ENCODE results near the gene CAST.
A peak's percentile ranks its signal among the peaks of the same experiment; 100 is the strongest.

Gene CAST

DNA sequence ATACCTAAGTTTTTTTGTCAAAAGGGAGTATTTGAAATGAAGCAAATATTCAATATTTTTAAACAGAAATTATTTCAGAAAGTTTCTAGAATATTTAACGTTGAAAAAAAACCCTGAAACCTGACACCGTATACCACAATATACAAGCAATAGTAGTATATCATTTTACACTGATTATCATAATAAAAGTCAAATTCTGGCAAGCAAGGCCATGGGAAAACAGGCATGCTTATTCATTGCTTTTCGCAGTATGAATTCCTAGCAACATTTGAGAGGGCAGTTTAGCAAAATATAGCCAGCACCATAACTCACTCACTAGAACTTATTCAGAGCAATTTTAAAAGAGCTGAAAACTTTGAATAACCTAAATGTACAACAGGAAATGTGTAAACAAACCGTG, 99.4 kb downstream of the CAST start:
- Mint-ChIP-seq H3K27me3 (no peaks in the 10 kb centered on the region), H3K4me3 (no peak overlapping the region), H3K4me1 (ENCODE audit: low read depth) (no peaks in the 10 kb centered on the region), H3K9me3 (no peaks in the 10 kb centered on the region), H3K27ac (no peak overlapping the region), H3K36me3 (ENCODE audit: low read depth) (peaks cover 80% of the 10 kb centered on the region)
- intact Hi-C loops (cut with micrococcal nuclease), result loop anchor here (5.0 to 10.0 kb wide), 3 partner anchors 36 to 1257 kb away; no protein-coding TSS in a partner anchor

DNA sequence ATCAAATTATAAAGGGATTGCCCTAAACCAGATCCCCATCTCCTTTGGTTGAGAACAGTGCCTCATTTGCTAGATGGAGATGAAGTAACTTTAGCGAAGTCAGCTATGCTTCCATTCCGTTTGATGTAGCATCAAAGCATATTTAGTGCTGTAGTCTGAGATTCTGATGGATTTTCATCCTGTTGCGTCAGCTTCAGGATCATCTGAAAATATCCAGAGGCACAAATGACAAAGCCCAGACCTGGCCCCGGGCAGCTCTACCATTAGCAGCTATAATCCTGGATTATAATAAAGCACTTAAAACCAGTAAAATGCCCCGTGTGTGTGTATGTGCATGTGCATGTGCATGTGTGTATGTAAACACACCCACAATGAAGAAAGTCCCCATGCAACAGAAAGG, 100.8 kb downstream of the CAST start:
- no peaks in the 10 kb centered on the region for H3K4me1 Mint-ChIP-seq (ENCODE audit: low read depth)
- no peaks in the 10 kb centered on the region for H3K9me3 Mint-ChIP-seq
- H3K4me3 Mint-ChIP-seq, result no peak overlapping the region
- H3K27ac Mint-ChIP-seq, result no peak overlapping the region
- peaks cover 80% of the 10 kb centered on the region for H3K36me3 Mint-ChIP-seq (ENCODE audit: low read depth)
- H3K27me3 Mint-ChIP-seq, result no peaks in the 10 kb centered on the region
- intact Hi-C loops (cut with micrococcal nuclease), result loop anchor here (5.0 to 10.0 kb wide), 3 partner anchors 34 to 1258 kb away; no protein-coding TSS in a partner anchor

DNA sequence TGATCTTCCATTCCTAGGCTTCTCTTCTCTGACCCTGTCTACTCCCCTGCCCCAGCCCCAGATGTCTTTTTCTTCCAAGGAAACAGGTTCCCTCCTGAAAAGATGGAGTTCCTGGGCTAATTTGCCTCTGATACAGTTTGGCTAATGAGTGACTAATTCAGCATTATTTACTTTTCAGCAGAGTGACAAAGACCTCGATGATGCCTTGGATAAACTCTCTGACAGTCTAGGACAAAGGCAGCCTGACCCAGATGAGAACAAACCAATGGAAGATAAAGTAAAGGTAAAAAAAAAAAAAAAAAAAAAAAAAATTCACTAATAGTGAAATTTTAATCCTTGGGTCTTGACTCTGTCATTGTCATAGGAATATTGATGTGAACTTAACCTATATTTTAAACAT, 102.9 kb downstream of the CAST start:
- H3K36me3 Mint-ChIP-seq (ENCODE audit: low read depth), result peaks cover 87% of the 10 kb centered on the region
- intact Hi-C loops (cut with micrococcal nuclease), result loop anchor here (10.0 kb wide), 2 partner anchors 240 to 1260 kb away; no protein-coding TSS in a partner anchor
- H3K9me3 Mint-ChIP-seq, result no peaks in the 10 kb centered on the region

DNA sequence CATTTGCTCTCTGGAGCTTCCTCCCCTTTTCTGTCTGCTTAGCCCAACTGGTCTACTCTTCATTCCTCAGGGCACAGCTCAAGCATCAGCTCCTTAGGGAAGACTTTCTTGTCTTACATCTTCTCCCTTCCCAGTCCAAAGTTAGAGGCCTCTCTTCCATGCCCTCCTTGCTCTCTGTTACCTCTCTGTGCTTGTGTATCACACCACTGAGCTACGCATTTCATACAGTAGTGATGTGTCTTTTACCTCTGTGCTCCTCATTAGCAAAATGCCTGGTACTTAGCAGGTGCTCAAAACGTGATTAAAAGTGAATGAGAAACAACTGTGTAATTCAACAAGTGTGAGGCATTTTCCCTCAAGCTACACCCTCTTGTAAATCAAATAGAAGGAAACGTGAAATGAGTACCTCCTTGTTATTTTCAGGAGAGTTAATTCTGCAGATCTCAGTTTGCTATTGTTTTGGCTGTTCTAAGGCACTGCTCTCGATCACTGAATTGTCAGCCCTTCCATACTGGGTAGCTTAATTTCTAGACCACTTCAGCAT, 106.6 kb downstream of the CAST start:
- intact Hi-C loops (cut with micrococcal nuclease), result loop anchor here (10.0 kb wide), 2 partner anchors 236 to 1264 kb away; no protein-coding TSS in a partner anchor
- Mint-ChIP-seq H3K36me3 (ENCODE audit: low read depth) (peaks cover 94% of the 10 kb centered on the region), H3K27me3 (no peaks in the 10 kb centered on the region), H3K27ac (no peak overlapping the region), H3K4me3 (no peak overlapping the region), H3K4me1 (ENCODE audit: low read depth) (no peaks in the 10 kb centered on the region), H3K9me3 (no peaks in the 10 kb centered on the region)

More for the DNA sequence above, 102.9 kb downstream of the CAST start:
- Mint-ChIP-seq H3K4me3 (no peak overlapping the region), H3K4me1 (ENCODE audit: low read depth) (no peaks in the 10 kb centered on the region), H3K27me3 (no peaks in the 10 kb centered on the region), H3K27ac (peak overlapping the region; percentile 12)

GRCh38 chr5:96771395-96771794, 109.2 kb downstream of the CAST start:
- H3K4me1 Mint-ChIP-seq (ENCODE audit: low read depth), result no peaks in the 10 kb centered on the region
- no peak overlapping the region for H3K4me3 Mint-ChIP-seq
- no peaks in the 10 kb centered on the region for H3K9me3 Mint-ChIP-seq
- intact Hi-C loops (cut with micrococcal nuclease), result no loop called here
- no peak overlapping the region for H3K27ac Mint-ChIP-seq
- no peaks in the 10 kb centered on the region for H3K27me3 Mint-ChIP-seq
- H3K36me3 Mint-ChIP-seq (ENCODE audit: low read depth), result peaks cover 90% of the 10 kb centered on the region

- H3K9me3 Mint-ChIP-seq, result no peaks in the 10 kb centered on the region
- H3K36me3 Mint-ChIP-seq (ENCODE audit: low read depth), result peaks cover 87% of the 10 kb centered on the region
- H3K27ac Mint-ChIP-seq, result no peak overlapping the region
- intact Hi-C loops (cut with micrococcal nuclease), result no loop called here
- no peak overlapping the region for H3K4me3 Mint-ChIP-seq
- H3K27me3 Mint-ChIP-seq, result no peaks in the 10 kb centered on the region
- H3K4me1 Mint-ChIP-seq (ENCODE audit: low read depth), result no peaks in the 10 kb centered on the region
Observed at GRCh38 chr5:96772111-96772510, 109.9 kb downstream of the CAST start.

DNA sequence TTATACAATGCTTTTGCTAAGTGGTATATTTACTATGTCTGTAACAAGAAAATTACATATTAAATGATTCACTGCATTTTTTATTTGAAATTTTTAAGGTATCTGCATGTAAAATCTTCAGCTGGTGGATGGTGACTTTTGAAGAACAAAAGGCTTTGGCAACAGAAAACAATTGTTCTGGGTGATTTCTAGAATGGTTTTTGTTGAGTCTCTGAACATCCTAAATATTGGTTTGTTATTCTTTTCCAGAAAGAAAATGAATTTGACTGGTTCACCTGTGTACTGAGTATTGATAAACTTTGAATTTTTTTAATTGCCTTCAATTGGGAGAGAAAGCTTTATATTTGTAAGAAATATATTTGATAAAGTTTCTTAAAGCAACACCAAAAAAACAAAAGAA, 110.4 kb downstream of the CAST start:
- H3K27ac Mint-ChIP-seq, result no peak overlapping the region
- peaks cover 87% of the 10 kb centered on the region for H3K36me3 Mint-ChIP-seq (ENCODE audit: low read depth)
- no peaks in the 10 kb centered on the region for H3K27me3 Mint-ChIP-seq
- intact Hi-C loops (cut with micrococcal nuclease), result no loop called here
- no peaks in the 10 kb centered on the region for H3K4me1 Mint-ChIP-seq (ENCODE audit: low read depth)
- no peak overlapping the region for H3K4me3 Mint-ChIP-seq
- no peaks in the 10 kb centered on the region for H3K9me3 Mint-ChIP-seq

DNA sequence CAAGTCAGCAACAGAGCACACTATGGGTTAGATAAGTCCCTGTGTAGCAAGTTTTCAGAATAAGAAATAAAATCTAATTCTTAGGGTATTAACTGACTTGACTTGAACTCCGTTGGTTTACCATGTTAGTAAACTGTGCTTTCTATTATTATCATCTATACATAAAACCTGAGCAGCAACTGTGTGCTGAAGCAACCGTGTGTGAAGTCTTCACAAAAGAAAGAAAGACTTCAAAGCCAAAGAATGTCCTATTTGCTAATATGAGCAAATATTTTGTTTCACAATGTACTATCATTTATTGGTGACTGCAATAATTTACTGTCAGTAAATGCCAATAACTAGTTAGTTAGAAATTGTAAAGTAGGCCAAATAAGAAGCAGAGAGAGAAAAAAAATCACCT, 112.9 kb downstream of the CAST start:
- Mint-ChIP-seq H3K4me3 (no peak overlapping the region), H3K36me3 (ENCODE audit: low read depth) (peaks cover 87% of the 10 kb centered on the region), H3K9me3 (no peaks in the 10 kb centered on the region), H3K4me1 (ENCODE audit: low read depth) (no peaks in the 10 kb centered on the region), H3K27me3 (no peaks in the 10 kb centered on the region), H3K27ac (no peak overlapping the region)
- intact Hi-C loops (cut with micrococcal nuclease), result no loop called here

DNA sequence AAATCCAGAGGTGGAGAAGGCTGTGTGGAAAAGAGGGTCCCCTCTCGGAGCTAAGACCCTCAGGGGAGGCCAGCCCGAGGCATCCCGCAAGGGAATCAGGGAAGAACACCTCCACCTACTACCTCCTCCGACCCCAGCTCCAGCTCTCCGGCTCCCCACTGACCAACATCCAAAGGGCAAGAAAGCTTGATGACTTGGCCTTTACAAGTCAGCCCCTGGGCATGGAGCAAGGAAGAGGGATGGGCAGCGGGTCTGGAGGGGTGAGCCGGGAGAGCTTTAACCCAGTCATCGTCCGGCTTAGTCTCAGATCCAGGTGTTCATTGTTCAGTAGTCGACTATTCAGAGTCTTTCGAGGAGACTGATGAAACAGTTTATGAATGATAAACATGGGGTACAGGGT, 113.5 kb downstream of the CAST start:
- H3K36me3 Mint-ChIP-seq (ENCODE audit: low read depth), result peaks cover 88% of the 10 kb centered on the region
- H3K4me3 Mint-ChIP-seq, result no peak overlapping the region
- intact Hi-C loops (cut with micrococcal nuclease), result no loop called here
- no peak overlapping the region for H3K27ac Mint-ChIP-seq
- H3K4me1 Mint-ChIP-seq (ENCODE audit: low read depth), result no peaks in the 10 kb centered on the region
- H3K9me3 Mint-ChIP-seq, result no peaks in the 10 kb centered on the region
- no peaks in the 10 kb centered on the region for H3K27me3 Mint-ChIP-seq

GRCh38 chr5:96776621-96777020, 114.4 kb downstream of the CAST start:
- Mint-ChIP-seq H3K36me3 (ENCODE audit: low read depth) (peaks cover 90% of the 10 kb centered on the region), H3K27ac (no peak overlapping the region)
- intact Hi-C loops (cut with micrococcal nuclease), result no loop called here

GRCh38 chr5:96778409-96778808, 116.2 kb downstream of the CAST start:
- peak overlapping the region; percentile 16 for H3K27ac Mint-ChIP-seq
- H3K4me1 Mint-ChIP-seq (ENCODE audit: low read depth), result no peaks in the 10 kb centered on the region
- H3K27me3 Mint-ChIP-seq, result no peaks in the 10 kb centered on the region
- H3K9me3 Mint-ChIP-seq, result no peaks in the 10 kb centered on the region
- intact Hi-C loops (cut with micrococcal nuclease), result no loop called here
- H3K4me3 Mint-ChIP-seq, result no peak overlapping the region
- peaks cover 92% of the 10 kb centered on the region for H3K36me3 Mint-ChIP-seq (ENCODE audit: low read depth)

More at GRCh38 chr5:96776621-96777020, 114.4 kb downstream of the CAST start:
- Mint-ChIP-seq H3K4me1 (ENCODE audit: low read depth) (no peaks in the 10 kb centered on the region), H3K27me3 (no peaks in the 10 kb centered on the region), H3K9me3 (no peaks in the 10 kb centered on the region), H3K4me3 (no peak overlapping the region)

GRCh38 chr5:96780626-96781025, 118.5 kb downstream of the CAST start:
- H3K27me3 Mint-ChIP-seq, result no peaks in the 10 kb centered on the region
- H3K27ac Mint-ChIP-seq, result no peak overlapping the region
- peaks cover 94% of the 10 kb centered on the region for H3K36me3 Mint-ChIP-seq (ENCODE audit: low read depth)
- intact Hi-C loops (cut with micrococcal nuclease), result no loop called here
- no peak overlapping the region for H3K4me3 Mint-ChIP-seq
- H3K9me3 Mint-ChIP-seq, result no peaks in the 10 kb centered on the region
- H3K4me1 Mint-ChIP-seq (ENCODE audit: low read depth), result no peaks in the 10 kb centered on the region

DNA sequence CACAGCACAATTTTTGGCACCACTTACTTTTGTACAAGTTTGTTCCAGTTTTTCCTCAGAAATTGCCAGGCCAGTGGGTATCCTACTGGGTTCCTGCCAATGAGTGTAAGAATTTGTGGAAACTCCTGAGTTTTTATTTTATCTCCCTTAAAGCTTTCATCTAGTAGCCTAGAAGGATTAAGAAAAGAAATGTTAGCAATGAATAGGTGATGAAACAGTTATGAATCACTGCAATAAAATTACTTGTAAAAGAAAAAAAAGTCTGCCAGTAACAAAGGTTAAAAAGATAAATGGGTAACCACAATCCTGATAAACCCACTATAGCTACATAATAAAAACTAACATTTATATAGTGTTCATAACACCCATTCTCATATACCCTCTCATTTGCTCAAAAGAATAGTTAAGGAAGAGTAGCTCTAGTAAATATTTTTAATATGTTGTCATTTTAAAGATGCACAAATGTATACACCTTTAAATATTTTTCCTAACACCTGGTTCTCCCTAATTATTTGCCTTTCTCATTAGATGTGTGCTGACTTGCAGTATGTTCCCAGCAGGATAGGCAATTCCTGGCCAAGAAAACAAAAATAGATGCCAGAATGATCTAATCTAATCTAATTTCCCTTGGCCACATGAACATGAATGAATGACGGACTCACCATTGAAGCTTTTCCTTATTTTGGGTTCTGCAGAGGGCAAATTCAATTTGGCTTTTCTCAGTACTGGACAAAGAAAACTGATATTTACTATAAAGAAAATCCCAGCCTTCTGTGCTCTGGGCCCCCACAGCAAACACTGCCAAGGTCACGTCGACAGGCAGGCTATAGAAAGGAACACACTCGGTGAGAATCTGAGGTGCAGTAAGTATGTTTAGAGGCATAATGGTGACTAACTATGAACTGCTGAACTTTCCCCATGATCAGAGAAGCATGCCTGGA, 119.1 kb downstream of the CAST start:
- no peaks in the 10 kb centered on the region for H3K4me1 Mint-ChIP-seq (ENCODE audit: low read depth)
- peaks cover 95% of the 10 kb centered on the region for H3K36me3 Mint-ChIP-seq (ENCODE audit: low read depth)
- H3K27me3 Mint-ChIP-seq, result no peaks in the 10 kb centered on the region
- intact Hi-C loops (cut with micrococcal nuclease), result no loop called here
- H3K4me3 Mint-ChIP-seq, result no peak overlapping the region
- no peaks in the 10 kb centered on the region for H3K9me3 Mint-ChIP-seq
- H3K27ac Mint-ChIP-seq, result no peak overlapping the region

DNA sequence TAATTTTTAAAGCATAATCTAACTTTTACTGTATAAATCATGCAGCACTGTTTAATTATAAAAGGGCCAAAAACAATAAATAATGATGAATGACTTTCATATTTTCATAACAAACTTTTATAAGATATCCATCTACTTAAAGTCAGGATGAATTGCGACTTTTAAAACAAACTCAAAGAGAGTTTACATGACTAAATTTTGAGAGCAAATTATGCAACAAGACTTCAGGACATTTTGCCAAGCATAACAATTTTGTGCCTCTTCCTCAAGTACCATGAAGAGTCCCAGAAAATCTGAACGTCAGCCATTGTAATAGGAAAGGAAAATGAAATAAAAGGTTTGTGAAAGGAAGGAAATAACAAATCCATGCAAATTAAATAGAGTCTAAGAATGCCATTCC, 121.2 kb downstream of the CAST start:
- Mint-ChIP-seq H3K9me3 (no peaks in the 10 kb centered on the region), H3K27ac (no peak overlapping the region), H3K4me3 (no peak overlapping the region), H3K4me1 (ENCODE audit: low read depth) (no peaks in the 10 kb centered on the region), H3K36me3 (ENCODE audit: low read depth) (peaks cover 99% of the 10 kb centered on the region), H3K27me3 (no peaks in the 10 kb centered on the region)
- intact Hi-C loops (cut with micrococcal nuclease), result no loop called here
